ENCODE results near the gene MOB2. TPM values are rescaled to one million over a fixed set of nuclear protein-coding genes. Genes with fewer than 3 reads are reported as not detected.

The MOB2 gene
- total RNA-seq, 4 donors from 2014 or later = 24.5 to 59.9 (median 39.1) TPM

DNA sequence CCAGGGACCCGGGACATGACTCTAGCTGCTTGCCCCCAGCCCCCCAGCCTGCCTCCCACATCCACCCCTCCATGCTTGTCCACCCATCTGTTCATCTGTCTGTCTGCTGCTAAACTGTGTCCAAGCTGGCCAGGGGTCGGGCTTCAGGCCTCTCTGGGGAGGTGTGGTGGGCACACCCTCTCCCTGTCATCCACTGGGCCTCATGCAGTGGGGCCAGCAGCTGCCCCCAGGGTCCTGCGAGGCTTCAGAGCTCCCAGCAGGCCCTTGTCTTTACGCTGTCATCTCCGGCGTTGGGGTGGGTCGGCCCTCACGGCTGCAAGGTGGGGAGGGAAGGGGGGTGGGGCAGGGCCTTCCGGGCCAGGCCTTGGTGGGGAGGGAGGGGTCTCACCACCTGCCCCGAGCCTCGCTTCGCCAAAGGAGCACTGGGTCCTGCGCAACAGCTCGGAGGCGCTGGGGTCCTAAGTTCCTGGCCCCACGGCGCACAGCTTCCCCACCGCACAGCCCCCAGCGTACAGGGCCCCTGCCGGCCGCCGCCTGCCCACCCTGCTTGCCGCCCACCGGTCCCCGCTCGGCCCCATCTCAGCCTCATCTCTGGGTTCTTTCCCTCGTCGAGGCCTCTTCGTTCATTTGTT lies 26.7 kb downstream of the MOB2 start:
- TF ChIP-seq, protein P1, sequence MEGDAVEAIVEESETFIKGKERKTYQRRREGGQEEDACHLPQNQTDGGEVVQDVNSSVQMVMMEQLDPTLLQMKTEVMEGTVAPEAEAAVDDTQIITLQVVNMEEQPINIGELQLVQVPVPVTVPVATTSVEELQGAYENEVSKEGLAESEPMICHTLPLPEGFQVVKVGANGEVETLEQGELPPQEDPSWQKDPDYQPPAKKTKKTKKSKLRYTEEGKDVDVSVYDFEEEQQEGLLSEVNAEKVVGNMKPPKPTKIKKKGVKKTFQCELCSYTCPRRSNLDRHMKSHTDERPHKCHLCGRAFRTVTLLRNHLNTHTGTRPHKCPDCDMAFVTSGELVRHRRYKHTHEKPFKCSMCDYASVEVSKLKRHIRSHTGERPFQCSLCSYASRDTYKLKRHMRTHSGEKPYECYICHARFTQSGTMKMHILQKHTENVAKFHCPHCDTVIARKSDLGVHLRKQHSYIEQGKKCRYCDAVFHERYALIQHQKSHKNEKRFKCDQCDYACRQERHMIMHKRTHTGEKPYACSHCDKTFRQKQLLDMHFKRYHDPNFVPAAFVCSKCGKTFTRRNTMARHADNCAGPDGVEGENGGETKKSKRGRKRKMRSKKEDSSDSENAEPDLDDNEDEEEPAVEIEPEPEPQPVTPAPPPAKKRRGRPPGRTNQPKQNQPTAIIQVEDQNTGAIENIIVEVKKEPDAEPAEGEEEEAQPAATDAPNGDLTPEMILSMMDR (IDR thresholded peaks at IDR 0.05; ENCODE audit: low read depth) = no peak

DNA sequence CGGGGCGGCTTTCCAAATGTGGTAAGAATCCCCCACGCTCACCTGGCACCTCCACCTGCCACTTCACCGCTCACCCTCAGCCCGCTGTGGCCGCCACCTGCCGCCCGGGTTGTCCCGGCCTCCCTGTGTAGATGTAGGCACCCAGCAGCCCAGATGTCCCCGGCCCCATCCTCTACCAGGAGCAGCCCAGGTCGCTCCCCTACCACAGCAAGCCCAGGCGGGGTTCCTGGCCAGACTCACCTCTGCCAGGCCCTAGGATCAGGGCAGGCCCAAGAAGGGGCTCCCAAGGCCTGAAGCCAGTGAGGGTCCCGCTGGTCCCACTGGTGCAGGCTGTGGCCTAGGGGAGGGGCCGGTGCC lies 27.4 kb downstream of the MOB2 start:
- TF ChIP-seq, protein P1 (IDR thresholded peaks at IDR 0.05; ENCODE audit: low read depth) = no peak

DNA sequence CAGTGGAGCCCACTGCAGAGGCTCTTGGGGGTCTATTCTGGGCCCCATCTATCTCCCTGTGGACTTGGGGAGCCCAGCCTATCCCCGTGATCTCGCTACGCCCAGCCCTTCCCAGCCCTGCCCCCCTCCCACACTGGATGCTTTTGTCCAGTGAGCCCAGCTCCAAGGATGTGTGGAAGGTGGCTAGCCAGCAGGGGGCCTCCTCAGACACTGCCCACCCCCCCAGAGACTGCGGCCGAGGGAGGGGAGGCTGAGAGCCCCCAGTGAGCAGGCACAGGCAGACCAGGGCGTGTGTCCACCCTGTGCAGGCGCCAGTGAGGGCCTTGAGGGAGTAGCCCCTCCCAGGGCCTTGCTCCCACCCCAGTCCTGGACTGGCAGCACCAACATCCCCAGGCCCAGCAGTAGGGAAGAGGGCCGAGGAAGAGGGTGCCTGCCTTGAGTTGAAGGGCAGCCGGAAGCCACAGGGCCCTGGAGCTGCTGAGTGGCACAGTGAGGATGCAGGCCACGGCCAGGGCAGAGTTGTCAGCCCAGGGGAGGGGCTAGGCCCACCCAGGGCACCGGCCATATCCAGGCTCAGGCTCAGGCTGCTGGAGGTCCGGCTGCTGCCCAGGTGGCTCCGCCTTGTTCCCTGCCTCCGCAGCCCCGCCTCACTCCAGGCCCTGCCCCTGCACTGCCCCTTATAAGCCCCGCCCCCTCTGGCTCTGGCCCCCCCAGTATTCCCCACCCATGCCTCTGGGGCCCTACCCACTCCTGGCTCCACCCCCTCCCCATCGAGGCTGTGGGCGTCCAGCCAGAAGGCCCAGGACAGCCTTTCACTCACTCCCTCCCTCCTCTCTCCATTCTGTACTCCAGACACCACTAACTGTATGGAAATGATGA lies 28.0 kb downstream of the MOB2 start:
- TF ChIP-seq, protein P1 (IDR thresholded peaks at IDR 0.05; ENCODE audit: low read depth) = no peak

DNA sequence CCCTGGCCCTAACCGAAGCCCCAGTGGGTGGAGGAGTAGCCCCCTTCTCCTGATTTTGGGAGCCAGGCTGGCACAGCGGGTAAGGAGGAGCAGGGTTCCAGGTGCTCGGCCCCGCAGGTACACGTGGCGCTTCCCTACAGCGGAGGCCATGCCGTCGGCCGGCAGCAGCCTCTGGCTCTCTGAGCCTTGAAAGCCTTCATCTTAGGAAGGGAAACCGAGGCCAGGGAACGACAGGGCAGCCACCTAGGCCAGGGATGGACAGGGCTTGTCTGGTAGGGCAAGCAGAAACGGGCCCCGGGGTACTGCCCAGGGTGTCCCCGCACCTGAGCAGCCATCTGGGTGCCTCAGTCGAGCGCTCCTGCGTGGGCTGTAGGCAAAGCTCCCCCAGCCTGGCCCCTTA lies 28.7 kb downstream of the MOB2 start:
- TF ChIP-seq, protein P1 (IDR thresholded peaks at IDR 0.05; ENCODE audit: low read depth) = no peak

DNA sequence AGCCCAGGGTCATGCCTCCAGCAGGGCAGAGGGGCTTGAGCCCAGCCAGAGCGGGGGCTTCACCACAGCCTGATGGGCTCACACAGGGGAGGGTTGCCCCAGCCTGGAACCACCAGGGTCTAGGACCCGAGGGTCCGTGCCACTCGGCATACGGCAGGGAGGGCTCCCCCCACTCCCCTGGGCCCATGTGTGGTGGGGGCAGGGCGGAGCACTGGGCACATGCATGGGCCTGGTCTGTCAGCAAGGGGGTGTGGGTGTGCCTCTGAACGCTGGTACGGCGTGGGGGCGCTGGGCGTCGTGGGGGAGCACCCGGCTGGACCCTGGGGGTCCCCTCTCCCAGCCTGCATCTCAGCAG lies 29.3 kb downstream of the MOB2 start:
- TF ChIP-seq, protein P1 (IDR thresholded peaks at IDR 0.05; ENCODE audit: low read depth) = no peak

DNA sequence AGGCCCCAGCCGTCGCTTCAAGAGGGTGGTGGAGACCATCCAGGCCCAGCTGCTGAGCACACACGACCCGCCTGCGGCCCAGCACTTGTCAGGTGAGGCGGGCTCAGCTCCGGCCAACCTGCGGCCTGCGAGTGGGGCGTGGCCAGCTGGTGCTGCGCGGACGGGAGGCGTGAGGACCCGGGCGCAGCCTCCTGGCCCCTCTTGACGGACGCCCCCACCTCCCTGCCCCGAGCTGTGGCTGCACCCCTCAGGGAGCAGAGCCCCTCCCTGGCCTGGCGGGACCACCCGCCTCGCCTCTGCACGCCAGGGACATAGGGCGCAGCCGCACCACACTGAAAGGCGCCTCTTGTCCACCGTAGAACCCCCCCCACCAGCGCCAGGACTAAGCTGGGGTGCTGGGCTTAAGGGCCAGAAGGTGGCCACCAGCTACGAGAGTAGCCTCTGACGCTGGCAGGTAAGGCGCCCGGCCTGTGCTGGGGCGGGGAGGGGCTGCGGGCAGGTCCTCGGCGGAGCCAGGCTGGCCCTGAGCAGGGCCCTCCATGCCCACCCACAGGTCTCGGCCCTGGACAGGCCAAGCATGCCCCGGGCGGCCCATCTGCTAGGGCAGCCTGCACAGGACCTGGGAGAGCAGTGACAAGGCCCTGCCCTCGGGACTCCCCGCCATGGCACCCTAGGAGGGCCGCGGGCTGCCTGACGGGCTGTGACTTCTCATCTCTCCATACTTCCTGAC lies 29.8 kb downstream of the MOB2 start:
- TF ChIP-seq, protein P1 (IDR thresholded peaks at IDR 0.05; ENCODE audit: low read depth) = no peak

DNA sequence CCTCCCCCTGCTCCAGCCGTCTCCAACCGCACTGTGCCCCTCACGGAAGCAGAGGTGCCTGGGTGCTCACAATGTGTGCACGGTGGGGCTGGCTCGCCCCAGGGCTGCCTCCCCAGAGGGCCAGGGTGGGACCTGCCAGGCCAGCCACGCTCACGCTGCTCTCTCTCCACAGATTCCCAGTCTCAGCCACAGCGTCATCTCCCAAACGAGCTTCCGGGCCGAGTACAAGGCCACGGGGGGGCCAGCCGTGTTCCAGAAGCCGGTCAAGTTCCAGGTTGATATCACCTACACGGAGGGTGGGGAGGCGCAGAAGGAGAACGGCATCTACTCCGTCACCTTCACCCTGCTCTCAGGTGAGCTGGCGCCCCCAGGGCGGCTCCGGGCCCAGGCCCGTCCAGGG lies 30.4 kb downstream of the MOB2 start:
- TF ChIP-seq, protein P1 (IDR thresholded peaks at IDR 0.05; ENCODE audit: low read depth) = no peak

Data from subcutaneous adipose tissue (tissue), 4 donors.